Karpas-422 (cell line): ENCODE data around the gene PIEZO1. TPM values are rescaled to one million over a fixed set of nuclear protein-coding genes. Genes with fewer than 3 reads are reported as not detected.

Experiments
- DNase-seq: peaks from one replicate; pipeline ENCODE4 v3.0.0-alpha.2; 2015
- H2AFZ ChIP-seq: fragments of 200-600 bp; sonication (generic); 2 replicates; pipeline ENCODE4 v1.6.1; 2014; ENCODE audit warnings: antibody characterized with exemption, low read length, mixed read lengths
- H3K27ac ChIP-seq: fragments of 200-600 bp; sonication (generic); 2 replicates; pipeline ENCODE4 v1.5.1; 2014; ENCODE audit warnings: mild to moderate bottlenecking, low read length, moderate library complexity
- H3K27me3 ChIP-seq: fragments of 200-600 bp; sonication (generic); 2 replicates; pipeline ENCODE4 v1.6.1; 2014; ENCODE audit warnings: low read length, mixed read lengths
- H3K36me3 ChIP-seq: fragments of 200-600 bp; sonication (generic); 2 replicates; pipeline ENCODE4 v1.6.1; 2014; ENCODE audit warnings: low read length, mixed read lengths; ENCODE audit not compliant: insufficient read depth
- H3K4me1 ChIP-seq: fragments of 200-600 bp; sonication (generic); 2 replicates; pipeline ENCODE4 v1.6.1; 2014; ENCODE audit warnings: mild to moderate bottlenecking, low read length, mixed read lengths
- H3K4me2 ChIP-seq: fragments of 200-600 bp; sonication (generic); 2 replicates; pipeline ENCODE4 v1.6.1; 2014; ENCODE audit warnings: low read length, low read depth, mild to moderate bottlenecking; ENCODE audit not compliant: poor library complexity, severe bottlenecking
- H3K4me3 ChIP-seq: fragments of 200-600 bp; sonication (generic); 2 replicates; pipeline ENCODE4 v1.5.1; 2014; ENCODE audit warnings: mild to moderate bottlenecking, antibody characterized with exemption, low read length, mixed read lengths
- H3K79me2 ChIP-seq: fragments of 200-600 bp; sonication (generic); 2 replicates; pipeline ENCODE4 v1.6.1; 2014; ENCODE audit warnings: mild to moderate bottlenecking, low read length, mixed read lengths
- H3K9ac ChIP-seq: fragments of 200-600 bp; sonication (generic); 2 replicates; pipeline ENCODE4 v1.6.0; 2014; ENCODE audit warnings: low read length
- H3K9me2 ChIP-seq: fragments of 200-600 bp; sonication (generic), shearing (Covaris generic); replicated peaks from 2 replicates; pipeline ENCODE4 v1.6.0; 2014; ENCODE audit warnings: mild to moderate bottlenecking, low read length, moderate library complexity; ENCODE audit not compliant: insufficient read depth
- H3K9me3 ChIP-seq: fragments of 300-700, 200-600 bp; sonication (generic); 2 replicates; pipeline ENCODE4 v1.6.1; 2014; ENCODE audit warnings: low read length, mixed read lengths
- H4K20me1 ChIP-seq: fragments of 200-600 bp; sonication (generic); 2 replicates; pipeline ENCODE4 v1.6.1; 2014; ENCODE audit warnings: mild to moderate bottlenecking, antibody characterized with exemption, low read length, low read depth; ENCODE audit not compliant: insufficient read depth
- total RNA-seq: library from RNA; depleted of rRNA; stranded (reverse); fragments of >200 nt; shearing (Covaris generic); gene quantifications from 2 replicates; pipeline ENCODE4 v1.2.3, GENCODE V29; 2014; ENCODE audit warnings: low replicate concordance

Gene PIEZO1
- total RNA-seq, 1 experiment from 2014 or later, result 1.8 TPM

GRCh38 chr16:88787579-88788314 lies 2.7 kb upstream of the PIEZO1 start:
- DNase-seq, result no peak
- Histone ChIP-seq H4K20me1 (no peaks in the 10 kb centered on the region), H3K79me2 (no peaks in the 10 kb centered on the region), H3K27ac (no peak overlapping the region), H3K36me3 (no peaks in the 10 kb centered on the region), H3K9me3 (no peaks in the 10 kb centered on the region), H3K4me3 (no peak overlapping the region), H3K4me1 (peaks cover 3% of the 10 kb centered on the region), H2AFZ (no peak overlapping the region), H3K9ac (no peak overlapping the region), H3K27me3 (no peaks in the 10 kb centered on the region), H3K4me2 (no peak overlapping the region), H3K9me2 (no peaks in the 10 kb centered on the region)

- Histone ChIP-seq H3K9me2 (no peaks in the 10 kb centered on the region), H3K27me3 (no peaks in the 10 kb centered on the region), H3K27ac (no peak overlapping the region), H3K9me3 (no peaks in the 10 kb centered on the region), H3K4me3 (no peak overlapping the region), H2AFZ (no peak overlapping the region), H3K79me2 (no peaks in the 10 kb centered on the region), H3K4me1 (peaks cover 3% of the 10 kb centered on the region), H3K9ac (no peak overlapping the region), H3K4me2 (no peak overlapping the region), H3K36me3 (no peaks in the 10 kb centered on the region), H4K20me1 (no peaks in the 10 kb centered on the region)
- no peak for DNase-seq
These were observed 239 bp downstream of the PIEZO1 start for GRCh38 chr16:88784856-88785105.

GRCh38 chr16:88784074-88784855 lies 755 bp downstream of the PIEZO1 start:
- Histone ChIP-seq H3K4me2 (no peak overlapping the region), H3K9me3 (no peaks in the 10 kb centered on the region), H3K4me3 (no peak overlapping the region), H3K9ac (no peak overlapping the region), H3K4me1 (peaks cover 3% of the 10 kb centered on the region), H3K27me3 (no peaks in the 10 kb centered on the region), H3K9me2 (no peaks in the 10 kb centered on the region), H2AFZ (no peak overlapping the region), H3K79me2 (no peaks in the 10 kb centered on the region), H3K36me3 (no peaks in the 10 kb centered on the region), H4K20me1 (no peaks in the 10 kb centered on the region), H3K27ac (no peak overlapping the region)
- no peak for DNase-seq

GRCh38 chr16:88783391-88784073 lies 1.5 kb downstream of the PIEZO1 start:
- H3K4me1 ChIP-seq, result peaks cover 3% of the 10 kb centered on the region
- H3K9me3 ChIP-seq, result no peaks in the 10 kb centered on the region
- no peak overlapping the region for H3K27ac ChIP-seq
- no peaks in the 10 kb centered on the region for H3K9me2 ChIP-seq
- no peaks in the 10 kb centered on the region for H3K79me2 ChIP-seq
- no peak for DNase-seq
- H3K9ac ChIP-seq, result no peak overlapping the region
- no peaks in the 10 kb centered on the region for H3K27me3 ChIP-seq
- no peak overlapping the region for H3K4me2 ChIP-seq
- no peaks in the 10 kb centered on the region for H4K20me1 ChIP-seq
- no peak overlapping the region for H2AFZ ChIP-seq
- H3K36me3 ChIP-seq, result no peaks in the 10 kb centered on the region
- H3K4me3 ChIP-seq, result no peak overlapping the region

- DNase-seq, result no peak
- Histone ChIP-seq H3K9me3 (no peaks in the 10 kb centered on the region), H3K9me2 (no peaks in the 10 kb centered on the region), H2AFZ (no peak overlapping the region), H3K9ac (no peak overlapping the region), H3K27me3 (no peaks in the 10 kb centered on the region), H3K4me2 (no peak overlapping the region), H4K20me1 (no peaks in the 10 kb centered on the region), H3K27ac (no peak overlapping the region), H3K36me3 (no peaks in the 10 kb centered on the region), H3K79me2 (no peaks in the 10 kb centered on the region), H3K4me1 (peaks cover 3% of the 10 kb centered on the region), H3K4me3 (no peak overlapping the region)
These were observed 2.3 kb downstream of the PIEZO1 start for GRCh38 chr16:88782454-88783390.

GRCh38 chr16:88781140-88782077 lies 3.6 kb downstream of the PIEZO1 start:
- Histone ChIP-seq H3K4me3 (no peak overlapping the region), H3K9me2 (no peaks in the 10 kb centered on the region), H2AFZ (no peak overlapping the region), H3K79me2 (no peaks in the 10 kb centered on the region), H4K20me1 (no peaks in the 10 kb centered on the region), H3K9ac (no peak overlapping the region), H3K27me3 (no peaks in the 10 kb centered on the region), H3K9me3 (no peaks in the 10 kb centered on the region), H3K27ac (no peak overlapping the region), H3K4me2 (no peak overlapping the region), H3K4me1 (peaks cover 3% of the 10 kb centered on the region), H3K36me3 (no peaks in the 10 kb centered on the region)
- no peak for DNase-seq
